HEK293 (cell line): ENCODE results near the gene TMEM198.
A peak's percentile ranks its signal among the peaks of the same experiment; 100 is the strongest.

Source experiments
- KLF1 ChIP-seq: fragments of 450-650 bp; formaldehyde crosslinking; IDR thresholded peaks from 2 replicates; pipeline ENCODE4 v1.5.1; 2016; ENCODE audit warnings: missing biosample characterization, missing genetic modification characterization
- MEIS1 ChIP-seq: sonication (generic); formaldehyde crosslinking; IDR thresholded peaks from 2 replicates; pipeline ENCODE4 v1.8.1; 2022; ENCODE audit warnings: missing genetic modification reagents, mild to moderate bottlenecking, borderline replicate concordance
- OVOL3 ChIP-seq: fragments of 450-650 bp; formaldehyde crosslinking; IDR thresholded peaks from 2 replicates; pipeline ENCODE4 v1.5.1; 2016; ENCODE audit warnings: missing biosample characterization, missing genetic modification characterization
- SCRT2 ChIP-seq: fragments of 450-650 bp; formaldehyde crosslinking; IDR thresholded peaks from 2 replicates; pipeline ENCODE4 v1.5.1; 2016; ENCODE audit warnings: missing biosample characterization, missing genetic modification characterization
- ZBTB17 ChIP-seq: fragments of 450-650 bp; formaldehyde crosslinking; IDR thresholded peaks from 2 replicates; pipeline ENCODE4 v1.5.1; 2016; ENCODE audit warnings: missing biosample characterization, missing genetic modification characterization
- ZBTB21 ChIP-seq: fragments of 450-650 bp; formaldehyde crosslinking; IDR thresholded peaks from 2 replicates; pipeline ENCODE4 v1.5.1; 2017; ENCODE audit warnings: missing biosample characterization, missing genetic modification characterization
- ZIC2 ChIP-seq: fragments of 450-650 bp; formaldehyde crosslinking; IDR thresholded peaks from 2 replicates; pipeline ENCODE4 v1.5.1; 2016; ENCODE audit warnings: missing biosample characterization, missing genetic modification characterization
- ZNF132 ChIP-seq: fragments of 450-650 bp; formaldehyde crosslinking; IDR thresholded peaks from 2 replicates; pipeline ENCODE4 v1.5.1; 2017; ENCODE audit warnings: missing biosample characterization, missing genetic modification characterization, borderline replicate concordance
- ZNF2 ChIP-seq: fragments of 450-650 bp; formaldehyde crosslinking; IDR thresholded peaks from 2 replicates; pipeline ENCODE4 v1.5.1; 2016; ENCODE audit warnings: missing biosample characterization, missing genetic modification characterization
- ZNF214 ChIP-seq: fragments of 450-650 bp; formaldehyde crosslinking; IDR thresholded peaks from 2 replicates; pipeline ENCODE4 v1.5.1; 2017; ENCODE audit warnings: missing biosample characterization, mild to moderate bottlenecking, missing genetic modification characterization, borderline replicate concordance
- ZNF23 ChIP-seq: fragments of 450-650 bp; formaldehyde crosslinking; IDR thresholded peaks from 2 replicates; pipeline ENCODE4 v1.5.1; 2016; ENCODE audit warnings: missing biosample characterization, missing genetic modification characterization, borderline replicate concordance
- ZNF266 ChIP-seq: fragments of 450-650 bp; formaldehyde crosslinking; IDR thresholded peaks from 2 replicates; pipeline ENCODE4 v1.5.1; 2016; ENCODE audit warnings: missing biosample characterization, missing genetic modification characterization, low read depth
- ZNF341 ChIP-seq: fragments of 450-650 bp; formaldehyde crosslinking; IDR thresholded peaks from 2 replicates; pipeline ENCODE4; 2016; ENCODE audit warnings: low read depth, missing biosample characterization, missing genetic modification characterization
- ZNF394 ChIP-seq: fragments of 450-650 bp; formaldehyde crosslinking; IDR thresholded peaks from 2 replicates; pipeline ENCODE4 v1.5.1; 2016; ENCODE audit warnings: missing biosample characterization, missing genetic modification characterization, mild to moderate bottlenecking, moderate library complexity, borderline replicate concordance
- ZNF416 ChIP-seq: fragments of 450-650 bp; formaldehyde crosslinking; IDR thresholded peaks from 2 replicates; pipeline ENCODE4 v1.5.1; 2016; ENCODE audit warnings: missing biosample characterization, missing genetic modification characterization
- ZNF571 ChIP-seq: fragments of 450-650 bp; formaldehyde crosslinking; IDR thresholded peaks from 2 replicates; pipeline ENCODE4 v1.5.0; 2017; ENCODE audit warnings: missing biosample characterization, missing genetic modification characterization
- ZNF596 ChIP-seq: fragments of 450-650 bp; IDR thresholded peaks from 2 replicates; pipeline ENCODE4 v1.5.0; 2018; ENCODE audit warnings: missing biosample characterization, mild to moderate bottlenecking, missing genetic modification characterization, moderate library complexity
- ZNF677 ChIP-seq: fragments of 450-650 bp; IDR thresholded peaks from 2 replicates; pipeline ENCODE4 v1.5.0; 2018; ENCODE audit warnings: missing biosample characterization, mild to moderate bottlenecking, missing genetic modification characterization, moderate library complexity
- ZNF707 ChIP-seq: fragments of 450-650 bp; formaldehyde crosslinking; IDR thresholded peaks from 2 replicates; pipeline ENCODE4 v1.5.1; 2016; ENCODE audit warnings: missing biosample characterization, missing genetic modification characterization
- TF ChIP-seq, protein P1 (sequence below): fragments of 450-650 bp; formaldehyde crosslinking; conservative IDR thresholded peaks from 2 replicates; pipeline ENCODE4 v1.5.1; 2016; ENCODE audit warnings: low read depth, missing biosample characterization, missing genetic modification characterization
- TF ChIP-seq, protein P2 (sequence below): fragments of 450-650 bp; formaldehyde crosslinking; IDR thresholded peaks from 2 replicates; pipeline ENCODE4 v1.5.1; 2016; ENCODE audit warnings: missing biosample characterization, missing genetic modification characterization
- TF ChIP-seq, protein P3 (sequence below): fragments of 450-650 bp; formaldehyde crosslinking; IDR thresholded peaks from 2 replicates; pipeline ENCODE4 v1.5.1; 2016; ENCODE audit warnings: missing biosample characterization, missing genetic modification characterization
- TF ChIP-seq, protein P4 (sequence below): fragments of 450-650 bp; formaldehyde crosslinking; IDR thresholded peaks from 2 replicates; pipeline ENCODE4 v1.5.1; 2016; ENCODE audit warnings: missing biosample characterization, missing genetic modification characterization, borderline replicate concordance
- TF ChIP-seq, protein P5 (sequence below): fragments of 450-650 bp; formaldehyde crosslinking; IDR thresholded peaks from 2 replicates; pipeline ENCODE4 v1.5.1; 2016; ENCODE audit warnings: missing biosample characterization, missing genetic modification characterization
- TF ChIP-seq, protein P6 (sequence below): sonication (generic); formaldehyde crosslinking; IDR thresholded peaks from 2 replicates; pipeline ENCODE4 v1.8.1; 2022; ENCODE audit warnings: mild to moderate bottlenecking, moderate library complexity, missing genetic modification reagents

The TMEM198 gene

DNA sequence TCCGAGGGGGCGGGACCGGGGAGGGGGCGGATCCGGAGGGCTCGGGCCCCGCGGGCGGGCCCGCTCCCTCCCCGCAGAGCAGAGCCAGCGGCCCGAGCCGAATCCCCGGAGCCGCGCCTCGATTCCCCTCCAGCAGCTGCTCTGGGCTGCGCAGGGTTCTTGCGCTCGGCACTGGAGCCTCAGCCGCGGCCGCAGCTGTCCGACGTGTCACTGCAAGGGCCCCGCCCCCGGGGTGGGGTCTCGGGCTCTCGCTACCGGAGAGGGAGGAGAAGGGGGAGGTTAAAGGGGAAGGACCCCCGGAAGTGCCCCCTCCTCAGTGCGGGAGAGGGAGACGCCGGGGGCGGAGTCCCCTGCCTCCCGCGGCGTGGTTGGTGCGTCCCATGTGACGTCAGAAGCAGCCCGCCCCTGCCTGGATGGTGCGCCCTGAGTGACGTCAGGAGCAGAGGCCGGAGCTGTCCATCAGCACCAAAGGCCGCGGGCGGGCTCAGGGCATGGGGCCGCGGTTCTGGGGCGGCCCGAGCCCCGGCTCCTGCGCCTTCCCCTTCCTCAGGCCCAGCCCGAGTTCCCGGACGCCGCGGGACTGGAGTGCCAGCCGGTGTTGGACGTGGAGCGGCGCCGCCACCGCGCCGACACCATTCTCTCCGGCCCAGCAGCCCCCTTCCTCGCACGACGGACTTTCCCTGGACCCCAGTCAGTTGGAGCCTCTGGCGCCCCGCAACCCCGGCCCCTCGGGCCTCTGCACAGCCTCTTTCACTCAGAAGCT lies at the start of gene TMEM198, which contains the start of gene CHPF (continued):
- TF ChIP-seq, protein P1, sequence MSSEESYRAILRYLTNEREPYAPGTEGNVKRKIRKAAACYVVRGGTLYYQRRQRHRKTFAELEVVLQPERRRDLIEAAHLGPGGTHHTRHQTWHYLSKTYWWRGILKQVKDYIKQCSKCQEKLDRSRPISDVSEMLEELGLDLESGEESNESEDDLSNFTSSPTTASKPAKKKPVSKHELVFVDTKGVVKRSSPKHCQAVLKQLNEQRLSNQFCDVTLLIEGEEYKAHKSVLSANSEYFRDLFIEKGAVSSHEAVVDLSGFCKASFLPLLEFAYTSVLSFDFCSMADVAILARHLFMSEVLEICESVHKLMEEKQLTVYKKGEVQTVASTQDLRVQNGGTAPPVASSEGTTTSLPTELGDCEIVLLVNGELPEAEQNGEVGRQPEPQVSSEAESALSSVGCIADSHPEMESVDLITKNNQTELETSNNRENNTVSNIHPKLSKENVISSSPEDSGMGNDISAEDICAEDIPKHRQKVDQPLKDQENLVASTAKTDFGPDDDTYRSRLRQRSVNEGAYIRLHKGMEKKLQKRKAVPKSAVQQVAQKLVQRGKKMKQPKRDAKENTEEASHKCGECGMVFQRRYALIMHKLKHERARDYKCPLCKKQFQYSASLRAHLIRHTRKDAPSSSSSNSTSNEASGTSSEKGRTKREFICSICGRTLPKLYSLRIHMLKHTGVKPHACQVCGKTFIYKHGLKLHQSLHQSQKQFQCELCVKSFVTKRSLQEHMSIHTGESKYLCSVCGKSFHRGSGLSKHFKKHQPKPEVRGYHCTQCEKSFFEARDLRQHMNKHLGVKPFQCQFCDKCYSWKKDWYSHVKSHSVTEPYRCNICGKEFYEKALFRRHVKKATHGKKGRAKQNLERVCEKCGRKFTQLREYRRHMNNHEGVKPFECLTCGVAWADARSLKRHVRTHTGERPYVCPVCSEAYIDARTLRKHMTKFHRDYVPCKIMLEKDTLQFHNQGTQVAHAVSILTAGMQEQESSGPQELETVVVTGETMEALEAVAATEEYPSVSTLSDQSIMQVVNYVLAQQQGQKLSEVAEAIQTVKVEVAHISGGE (tag by site-specific recombination) = peak; percentile 96
- TF ChIP-seq KLF1 (peak; percentile 66; the same call in 1 of the 2 replicates), ZNF341 (no peak), ZBTB17 (tag by site-specific recombination) (peak; percentile 85), ZNF214 (no peak), ZNF571 (tag by site-specific recombination) (no peak), ZNF677 (tag by site-specific recombination) (no peak), ZNF707 (tag by site-specific recombination) (no peak), ZNF266 (no peak), ZNF2 (tag by site-specific recombination) (peak; percentile 14; the same call in 1 of the 2 replicates), SCRT2 (tag by site-specific recombination) (no peak), ZNF132 (tag by site-specific recombination) (no peak), ZNF416 (tag by site-specific recombination) (no peak), ZIC2 (tag by site-specific recombination) (peak; percentile 44), ZNF596 (tag by site-specific recombination) (no peak), MEIS1 (CRISPR knock-in tag) (no peak), OVOL3 (tag by site-specific recombination) (no peak), ZBTB21 (peak; percentile 94), ZNF23 (tag by site-specific recombination) (no peak), ZNF394 (tag by site-specific recombination) (no peak)
- TF ChIP-seq, protein P2, sequence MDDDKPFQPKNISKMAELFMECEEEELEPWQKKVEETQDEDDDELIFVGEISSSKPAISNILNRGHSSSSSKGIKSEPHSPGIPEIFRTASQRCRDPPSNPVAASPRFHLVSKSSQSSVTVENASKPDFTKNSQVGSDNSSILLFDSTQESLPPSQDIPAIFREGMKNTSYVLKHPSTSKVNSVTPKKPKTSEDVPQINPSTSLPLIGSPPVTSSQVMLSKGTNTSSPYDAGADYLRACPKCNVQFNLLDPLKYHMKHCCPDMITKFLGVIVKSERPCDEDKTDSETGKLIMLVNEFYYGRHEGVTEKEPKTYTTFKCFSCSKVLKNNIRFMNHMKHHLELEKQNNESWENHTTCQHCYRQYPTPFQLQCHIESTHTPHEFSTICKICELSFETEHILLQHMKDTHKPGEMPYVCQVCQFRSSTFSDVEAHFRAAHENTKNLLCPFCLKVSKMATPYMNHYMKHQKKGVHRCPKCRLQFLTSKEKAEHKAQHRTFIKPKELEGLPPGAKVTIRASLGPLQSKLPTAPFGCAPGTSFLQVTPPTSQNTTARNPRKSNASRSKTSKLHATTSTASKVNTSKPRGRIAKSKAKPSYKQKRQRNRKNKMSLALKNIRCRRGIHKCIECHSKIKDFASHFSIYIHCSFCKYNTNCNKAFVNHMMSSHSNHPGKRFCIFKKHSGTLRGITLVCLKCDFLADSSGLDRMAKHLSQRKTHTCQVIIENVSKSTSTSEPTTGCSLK (tag by site-specific recombination) = no peak
- TF ChIP-seq, protein P3, sequence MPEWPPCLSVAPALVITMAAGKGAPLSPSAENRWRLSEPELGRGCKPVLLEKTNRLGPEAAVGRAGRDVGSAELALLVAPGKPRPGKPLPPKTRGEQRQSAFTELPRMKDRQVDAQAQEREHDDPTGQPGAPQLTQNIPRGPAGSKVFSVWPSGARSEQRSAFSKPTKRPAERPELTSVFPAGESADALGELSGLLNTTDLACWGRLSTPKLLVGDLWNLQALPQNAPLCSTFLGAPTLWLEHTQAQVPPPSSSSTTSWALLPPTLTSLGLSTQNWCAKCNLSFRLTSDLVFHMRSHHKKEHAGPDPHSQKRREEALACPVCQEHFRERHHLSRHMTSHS (tag by site-specific recombination) = no peak
- TF ChIP-seq, protein P4, sequence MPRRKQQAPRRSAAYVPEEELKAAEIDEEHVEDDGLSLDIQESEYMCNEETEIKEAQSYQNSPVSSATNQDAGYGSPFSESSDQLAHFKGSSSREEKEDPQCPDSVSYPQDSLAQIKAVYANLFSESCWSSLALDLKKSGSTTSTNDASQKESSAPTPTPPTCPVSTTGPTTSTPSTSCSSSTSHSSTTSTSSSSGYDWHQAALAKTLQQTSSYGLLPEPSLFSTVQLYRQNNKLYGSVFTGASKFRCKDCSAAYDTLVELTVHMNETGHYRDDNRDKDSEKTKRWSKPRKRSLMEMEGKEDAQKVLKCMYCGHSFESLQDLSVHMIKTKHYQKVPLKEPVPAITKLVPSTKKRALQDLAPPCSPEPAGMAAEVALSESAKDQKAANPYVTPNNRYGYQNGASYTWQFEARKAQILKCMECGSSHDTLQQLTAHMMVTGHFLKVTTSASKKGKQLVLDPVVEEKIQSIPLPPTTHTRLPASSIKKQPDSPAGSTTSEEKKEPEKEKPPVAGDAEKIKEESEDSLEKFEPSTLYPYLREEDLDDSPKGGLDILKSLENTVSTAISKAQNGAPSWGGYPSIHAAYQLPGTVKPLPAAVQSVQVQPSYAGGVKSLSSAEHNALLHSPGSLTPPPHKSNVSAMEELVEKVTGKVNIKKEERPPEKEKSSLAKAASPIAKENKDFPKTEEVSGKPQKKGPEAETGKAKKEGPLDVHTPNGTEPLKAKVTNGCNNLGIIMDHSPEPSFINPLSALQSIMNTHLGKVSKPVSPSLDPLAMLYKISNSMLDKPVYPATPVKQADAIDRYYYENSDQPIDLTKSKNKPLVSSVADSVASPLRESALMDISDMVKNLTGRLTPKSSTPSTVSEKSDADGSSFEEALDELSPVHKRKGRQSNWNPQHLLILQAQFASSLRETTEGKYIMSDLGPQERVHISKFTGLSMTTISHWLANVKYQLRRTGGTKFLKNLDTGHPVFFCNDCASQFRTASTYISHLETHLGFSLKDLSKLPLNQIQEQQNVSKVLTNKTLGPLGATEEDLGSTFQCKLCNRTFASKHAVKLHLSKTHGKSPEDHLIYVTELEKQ (tag by site-specific recombination) = no peak
- TF ChIP-seq, protein P5, sequence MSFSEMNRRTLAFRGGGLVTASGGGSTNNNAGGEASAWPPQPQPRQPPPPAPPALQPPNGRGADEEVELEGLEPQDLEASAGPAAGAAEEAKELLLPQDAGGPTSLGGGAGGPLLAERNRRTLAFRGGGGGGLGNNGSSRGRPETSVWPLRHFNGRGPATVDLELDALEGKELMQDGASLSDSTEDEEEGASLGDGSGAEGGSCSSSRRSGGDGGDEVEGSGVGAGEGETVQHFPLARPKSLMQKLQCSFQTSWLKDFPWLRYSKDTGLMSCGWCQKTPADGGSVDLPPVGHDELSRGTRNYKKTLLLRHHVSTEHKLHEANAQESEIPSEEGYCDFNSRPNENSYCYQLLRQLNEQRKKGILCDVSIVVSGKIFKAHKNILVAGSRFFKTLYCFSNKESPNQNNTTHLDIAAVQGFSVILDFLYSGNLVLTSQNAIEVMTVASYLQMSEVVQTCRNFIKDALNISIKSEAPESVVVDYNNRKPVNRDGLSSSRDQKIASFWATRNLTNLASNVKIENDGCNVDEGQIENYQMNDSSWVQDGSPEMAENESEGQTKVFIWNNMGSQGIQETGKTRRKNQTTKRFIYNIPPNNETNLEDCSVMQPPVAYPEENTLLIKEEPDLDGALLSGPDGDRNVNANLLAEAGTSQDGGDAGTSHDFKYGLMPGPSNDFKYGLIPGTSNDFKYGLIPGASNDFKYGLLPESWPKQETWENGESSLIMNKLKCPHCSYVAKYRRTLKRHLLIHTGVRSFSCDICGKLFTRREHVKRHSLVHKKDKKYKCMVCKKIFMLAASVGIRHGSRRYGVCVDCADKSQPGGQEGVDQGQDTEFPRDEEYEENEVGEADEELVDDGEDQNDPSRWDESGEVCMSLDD (tag by site-specific recombination) = 0 out of 2 replicates have a peak, but pooled peaks have one; percentile 31
- TF ChIP-seq, protein P6, sequence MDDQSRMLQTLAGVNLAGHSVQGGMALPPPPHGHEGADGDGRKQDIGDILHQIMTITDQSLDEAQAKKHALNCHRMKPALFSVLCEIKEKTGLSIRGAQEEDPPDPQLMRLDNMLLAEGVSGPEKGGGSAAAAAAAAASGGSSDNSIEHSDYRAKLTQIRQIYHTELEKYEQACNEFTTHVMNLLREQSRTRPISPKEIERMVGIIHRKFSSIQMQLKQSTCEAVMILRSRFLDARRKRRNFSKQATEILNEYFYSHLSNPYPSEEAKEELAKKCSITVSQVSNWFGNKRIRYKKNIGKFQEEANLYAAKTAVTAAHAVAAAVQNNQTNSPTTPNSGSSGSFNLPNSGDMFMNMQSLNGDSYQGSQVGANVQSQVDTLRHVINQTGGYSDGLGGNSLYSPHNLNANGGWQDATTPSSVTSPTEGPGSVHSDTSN = peak; percentile 75; the same call in 1 of the 2 replicates
